T-cell (primary cell): ENCODE measurements around the gene SLFNL1. TPM values are rescaled to one million over a fixed set of nuclear protein-coding genes. Genes with fewer than 3 reads are reported as not detected.

Experiments
- ATAC-seq, 4 experiments: fragments of 200-7000 bp in 3 of 4; fragments of 150-1000 bp in 1 of 4; cut with Tn5 transposase; replicated peaks in 1 of 4; 1 replicate in 3 of 4; 2 replicates in 1 of 4; pipeline ENCODE4 v1.10.0; 2021; ENCODE audit warnings: moderate library complexity in 3 of 4, mild to moderate bottlenecking in 2 of 4, moderate number of reproducible peaks in 1 of 4
- CTCF ChIA-PET, 2 donors: fragments of 300-600 bp; sonication (Branson Sonifier 250); formaldehyde crosslinking; loops; one replicate each; lab custom pipeline; 2022; ENCODE audit warnings: antibody characterized with exemption in 2 of 2; lab: Charles Lee
- POLR2A ChIA-PET, 2 donors: fragments of 300-600 bp; sonication (Branson Sonifier 250); formaldehyde crosslinking; loops; one replicate each; lab custom pipeline; 2022; ENCODE audit warnings: antibody characterized with exemption in 2 of 2; lab: Charles Lee
- DNase-seq, 35 experiments: peaks; one replicate each; pipeline versions ENCODE4 v3.0.0 to v3.0.0-alpha.2; 2013 to 2023
- H3K27ac ChIP-seq: one replicate; pipeline ENCODE4 v1.5.1; 2013; ENCODE audit warnings: low read length
- H3K27me3 ChIP-seq, 2 experiments: replicated peaks in 1 of 2; 1 replicate in 1 of 2; 2 replicates in 1 of 2; pipeline versions ENCODE4 v1.6.1 to v1.7.0; 2013; ENCODE audit warnings: low read length in 1 of 2, mixed read lengths in 1 of 2; ENCODE audit not compliant: control insufficient read depth in 2 of 2, insufficient read depth in 2 of 2; ENCODE audit errors: extremely low read depth in 1 of 2
- H3K36me3 ChIP-seq, 2 donors: 1 replicate in 1 of 2; 2 replicates in 1 of 2; pipeline versions ENCODE4 v1.6.1 to v1.7.0; 2013; ENCODE audit warnings: low read length in 1 of 2; ENCODE audit not compliant: control insufficient read depth in 2 of 2, insufficient read depth in 1 of 2; ENCODE audit errors: extremely low read depth in 1 of 2
- H3K4me1 ChIP-seq, 2 experiments: 1 replicate in 1 of 2; 2 replicates in 1 of 2; pipeline versions ENCODE4 v1.6.1 to v1.7.0; 2013; ENCODE audit warnings: low read length in 2 of 2, mixed read lengths in 1 of 2; ENCODE audit not compliant: insufficient read depth in 2 of 2, control insufficient read depth in 1 of 2; ENCODE audit errors: extremely low read depth in 1 of 2
- H3K4me3 ChIP-seq, 2 donors: 1 replicate in 1 of 2; 2 replicates in 1 of 2; pipeline versions ENCODE4 v1.5.1 to v1.7.0; 2013; ENCODE audit warnings: mild to moderate bottlenecking in 2 of 2, low read length in 1 of 2, moderate library complexity in 1 of 2; ENCODE audit not compliant: control insufficient read depth in 1 of 2; ENCODE audit errors: extremely low read depth in 1 of 2
- H3K9me3 ChIP-seq: 2 replicates; pipeline ENCODE4 v1.7.0; 2013
- H3K27ac Mint-ChIP-seq, 2 donors: one replicate each; pipeline ENCODE4 v1.8.0; 2020 to 2021; ENCODE audit warnings: mild to moderate bottlenecking in 2 of 2, mixed read lengths in 2 of 2
- H3K27me3 Mint-ChIP-seq, 2 donors: one replicate each; pipeline ENCODE4 v1.8.0; 2021 to 2022; ENCODE audit warnings: mixed read lengths in 2 of 2
- H3K36me3 Mint-ChIP-seq: one replicate; pipeline ENCODE4 v1.8.0; 2021; ENCODE audit warnings: mixed read lengths
- H3K4me1 Mint-ChIP-seq, 3 donors: one replicate each; pipeline ENCODE4 v1.8.0; 2020 to 2022; ENCODE audit warnings: mixed read lengths in 3 of 3, mild to moderate bottlenecking in 1 of 3
- H3K4me3 Mint-ChIP-seq, 3 donors: one replicate each; pipeline ENCODE4 v1.8.0; 2020 to 2022; ENCODE audit warnings: mild to moderate bottlenecking in 3 of 3, mixed read lengths in 3 of 3, moderate library complexity in 3 of 3
- H3K9me3 Mint-ChIP-seq, 3 donors: one replicate each; pipeline ENCODE4 v1.8.0; 2020 to 2022; ENCODE audit warnings: mixed read lengths in 3 of 3
- WGBS: methylation state at CpG from one replicate; pipeline ENCODE4 v1.1.5; 2013; ENCODE audit warnings: missing lambda C conversion rate; ENCODE audit not compliant: insufficient coverage; 5-methylcytosine and 5-hydroxymethylcytosine counted together
- total RNA-seq, 35 experiments: library from RNA in 6 of 35; stranded (reverse) in 6 of 35; fragments of 120-200 nt in 1 of 35; gene quantifications; one replicate each; pipeline versions ENCODE4 v1.2.1 to v1.2.4 and lab custom pipeline; 2013 to 2026

SLFNL1 gene
- total RNA-seq, 5 donors from 2014 or later (not counting 1 experiment from before 2014, with no cell fraction given): 0.25 to 0.98 (median 0.82) TPM

DNA sequence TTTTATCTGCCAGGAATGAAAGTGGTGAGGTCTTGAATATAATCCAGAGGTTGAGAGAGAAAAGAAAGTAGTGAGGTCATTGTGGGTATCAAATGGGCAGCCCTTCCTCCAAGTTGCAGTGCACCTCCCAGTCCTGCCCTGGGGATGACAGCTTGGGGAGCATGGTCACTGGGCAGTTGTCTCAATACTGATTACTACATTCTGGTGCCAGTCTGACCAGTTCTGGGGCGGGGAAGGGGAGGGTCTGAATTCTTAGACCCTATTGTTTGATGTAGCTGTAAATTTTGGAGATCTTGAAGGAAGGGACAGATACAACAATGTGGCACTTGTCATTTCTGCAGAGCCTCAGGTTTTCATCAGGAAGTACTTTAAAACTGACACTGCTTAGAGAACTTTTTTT lies 11.2 kb downstream of the SLFNL1 start:
- no peak for ATAC-seq
- no peak for DNase-seq
- ChIA-PET CTCF (no interaction called here), POLR2A (no interaction called here)
- Histone ChIP-seq H3K36me3 (peaks cover 36 to 71% of the 10 kb centered on the region in 2 donors), H3K27ac (no peak overlapping the region), H3K27me3 (no peaks in the 10 kb centered on the region), H3K9me3 (no peaks in the 10 kb centered on the region), H3K4me3 (no peak overlapping the region), H3K4me1 (peaks cover 0 to 3% of the 10 kb centered on the region in 2 experiments)
- 100% methylated on average over 1 of the region's 1 CpG for WGBS
- Mint-ChIP-seq H3K27ac (no peak overlapping the region), H3K9me3 (no peaks in the 10 kb centered on the region), H3K27me3 (no peaks in the 10 kb centered on the region), H3K4me1 (peaks cover 11 to 16% (median 12%) of the 10 kb centered on the region in 3 donors), H3K4me3 (no peak overlapping the region), H3K36me3 (peaks cover 62% of the 10 kb centered on the region)

DNA sequence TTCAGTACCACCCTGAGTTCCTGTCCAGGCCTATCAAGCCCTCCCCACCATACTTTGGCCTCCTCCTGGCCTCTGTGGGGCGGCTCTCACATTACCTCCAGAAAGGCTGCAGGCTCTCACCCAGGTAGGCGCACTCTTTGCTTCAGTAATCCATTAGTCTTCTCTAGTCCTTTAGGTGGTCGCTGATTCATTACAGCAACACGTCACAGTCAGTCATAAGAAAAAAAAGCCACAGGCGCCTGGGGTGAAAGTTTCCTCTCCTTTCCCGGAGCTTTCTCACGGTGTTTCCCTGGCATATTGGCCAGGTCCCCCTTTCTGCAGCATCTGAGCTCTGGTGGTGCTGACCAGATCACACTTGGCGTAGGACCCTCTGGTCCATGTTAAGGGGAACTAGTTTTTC lies 12.1 kb downstream of the SLFNL1 start:
- DNase-seq (no peak), ATAC-seq (no peak)
- Mint-ChIP-seq H3K9me3 (no peaks in the 10 kb centered on the region), H3K36me3 (peaks cover 62% of the 10 kb centered on the region), H3K4me1 (peaks cover 5 to 8% (median 7%) of the 10 kb centered on the region in 3 donors), H3K27ac (no peak overlapping the region), H3K27me3 (no peaks in the 10 kb centered on the region), H3K4me3 (no peak overlapping the region)
- Histone ChIP-seq H3K27ac (no peak overlapping the region), H3K27me3 (no peaks in the 10 kb centered on the region), H3K36me3 (peaks cover 33 to 70% of the 10 kb centered on the region in 2 donors), H3K4me1 (no peaks in the 10 kb centered on the region), H3K9me3 (no peaks in the 10 kb centered on the region), H3K4me3 (no peak overlapping the region)
- ChIA-PET CTCF (no interaction called here), POLR2A (interaction anchor here in 1 of 2 donors (0.6 kb wide), 1 partner anchor 972 kb away, joined by 3 read pairs; no protein-coding TSS in a partner anchor)
- WGBS: 92% methylated on average over 4 of the region's 8 CpGs

DNA sequence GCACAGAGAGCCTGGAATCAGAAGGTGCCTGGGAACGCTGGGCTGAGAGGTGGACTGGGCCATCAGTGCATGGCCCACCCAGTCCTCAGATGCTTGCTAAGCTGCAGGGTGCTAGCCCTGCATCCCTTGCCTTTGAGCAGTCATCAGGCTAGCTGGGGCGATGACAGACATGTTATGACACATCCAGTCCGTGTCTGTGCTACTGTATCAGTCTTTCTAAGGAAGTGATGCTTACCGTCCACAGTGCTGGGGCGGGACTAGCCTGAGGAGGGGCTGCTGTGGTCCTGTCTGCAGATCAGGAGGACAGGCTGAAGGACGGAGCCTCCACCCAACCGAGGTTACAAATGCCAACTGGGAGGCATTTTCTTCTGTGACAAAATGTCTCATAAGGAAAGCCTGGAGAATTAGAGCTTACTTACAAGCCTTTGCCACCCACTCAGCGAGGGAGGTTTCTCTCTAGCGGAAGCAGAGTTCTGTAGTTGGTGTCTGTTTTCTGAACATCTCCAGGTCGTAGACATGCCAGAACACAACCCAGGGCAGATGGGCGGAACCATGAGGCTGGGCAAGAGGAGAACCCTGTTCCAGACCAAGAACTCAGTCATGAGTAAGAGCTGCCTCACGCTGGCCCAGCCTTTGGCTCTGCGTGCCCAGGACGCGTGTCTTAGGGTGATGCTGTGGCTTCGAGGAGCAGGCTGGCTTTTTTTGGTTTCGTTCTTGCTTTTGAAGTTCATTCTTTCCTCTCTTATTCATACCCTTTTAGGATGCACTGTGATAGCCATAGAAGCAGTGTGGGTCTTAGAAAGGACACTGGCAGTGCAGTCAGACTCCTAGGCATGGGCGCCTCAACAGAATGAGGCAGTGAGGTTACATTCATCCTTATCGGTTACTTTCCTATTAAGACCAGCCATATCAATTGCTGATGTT lies 14.3 kb downstream of the SLFNL1 start:
- H3K9me3 Mint-ChIP-seq: no peaks in the 10 kb centered on the region
- POLR2A ChIA-PET: interaction anchor here in 1 of 2 donors (0.6 kb wide), 1 partner anchor 1046 kb away, joined by 5 read pairs; no protein-coding TSS in a partner anchor
- H3K27me3 Mint-ChIP-seq: no peaks in the 10 kb centered on the region
- no peak overlapping the region for H3K27ac Mint-ChIP-seq
- Histone ChIP-seq H3K36me3 (peaks cover 35 to 72% of the 10 kb centered on the region in 2 donors), H3K9me3 (no peaks in the 10 kb centered on the region), H3K27me3 (no peaks in the 10 kb centered on the region), H3K27ac (no peak overlapping the region), H3K4me3 (no peak overlapping the region), H3K4me1 (peaks cover 5 to 13% of the 10 kb centered on the region in 2 experiments)
- ATAC-seq (no peak), DNase-seq (no peak)
- no peak overlapping the region for H3K4me3 Mint-ChIP-seq
- peaks cover 63% of the 10 kb centered on the region for H3K36me3 Mint-ChIP-seq
- CTCF ChIA-PET: no interaction called here
- H3K4me1 Mint-ChIP-seq: peaks cover 17 to 18% (median 18%) of the 10 kb centered on the region in 3 donors
- WGBS: 95% methylated on average over 7 of the region's 19 CpGs

DNA sequence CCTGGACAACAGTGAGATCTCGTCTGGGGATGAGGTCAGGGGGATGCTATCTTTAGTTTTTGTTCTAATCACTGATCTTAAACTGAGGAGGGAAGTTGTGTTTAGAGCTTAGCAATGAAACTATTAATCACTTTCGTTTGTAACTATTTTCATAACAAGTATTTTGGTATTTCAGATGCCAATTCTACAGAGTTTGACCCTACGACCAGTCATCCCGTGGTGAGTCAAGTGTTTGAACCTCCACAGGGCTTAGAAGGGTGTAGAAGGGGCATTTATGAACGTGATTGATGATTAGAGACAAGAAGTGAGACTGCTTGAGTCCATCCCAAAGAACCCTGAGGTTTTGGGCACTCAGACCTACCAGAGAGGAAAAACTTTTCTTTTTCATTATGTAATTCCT lies 15.6 kb downstream of the SLFNL1 start:
- H3K36me3 Mint-ChIP-seq: peaks cover 60% of the 10 kb centered on the region
- CTCF ChIA-PET: no interaction called here
- peaks cover 40 to 71% of the 10 kb centered on the region in 2 donors for H3K36me3 ChIP-seq

DNA sequence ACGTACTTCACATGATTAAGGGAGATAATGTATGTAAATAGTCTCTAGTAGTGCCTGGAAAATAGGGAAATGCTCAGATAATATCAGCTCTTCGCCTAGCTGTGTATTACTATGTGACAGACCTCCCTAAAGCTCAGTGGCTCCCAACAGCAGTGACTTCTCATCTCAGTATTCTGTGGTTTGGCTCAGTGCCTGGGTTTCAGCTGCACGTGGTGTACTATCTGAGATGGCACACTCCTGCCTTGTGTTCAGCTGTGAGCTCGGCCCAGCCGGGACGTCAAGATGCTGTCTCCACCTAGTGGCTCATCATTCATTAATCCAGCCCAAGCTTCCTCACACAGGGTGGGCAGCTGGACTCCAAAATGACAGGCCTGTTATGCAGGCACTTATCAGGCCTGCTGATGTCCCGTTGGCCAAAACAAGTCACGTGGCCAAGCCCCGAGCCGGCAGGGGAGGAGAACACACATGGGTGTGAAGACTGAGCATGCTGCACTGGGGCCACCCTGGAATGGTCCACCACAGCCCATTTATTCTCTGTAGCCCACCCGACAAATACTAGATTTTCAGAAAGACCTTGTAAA lies 17.8 kb downstream of the SLFNL1 start:
- no peaks in the 10 kb centered on the region for H3K27me3 Mint-ChIP-seq
- Histone ChIP-seq H3K4me1 (peaks cover 5 to 13% of the 10 kb centered on the region in 2 experiments), H3K27ac (peak overlapping the region; percentile 7), H3K27me3 (no peaks in the 10 kb centered on the region), H3K36me3 (peaks cover 27 to 69% of the 10 kb centered on the region in 2 donors), H3K4me3 (no peak overlapping the region), H3K9me3 (no peaks in the 10 kb centered on the region)
- ATAC-seq (peak; percentile 97 to 100 (median 100)), DNase-seq (peak; percentile 60 to 95 (median 88))
- no peaks in the 10 kb centered on the region for H3K9me3 Mint-ChIP-seq
- ChIA-PET CTCF (interaction anchor here in 1 of 2 donors (0.7 to 2.4 kb wide), 8 partner anchors 9 to 229 kb away, joined by 3 to 17 read pairs (median 4); partner anchors contain the start of genes CTPS1 and SLFNL1), POLR2A (interaction anchor here in 1 of 2 donors (1.5 kb wide), 1 partner anchor 24 kb away, joined by 6 read pairs; the partner anchor contains the start of gene CTPS1)
- whole genome bisulfite sequencing: 14% methylated on average over 6 of the region's 11 CpGs
- peaks cover 59% of the 10 kb centered on the region for H3K36me3 Mint-ChIP-seq
- H3K27ac Mint-ChIP-seq: peak overlapping the region; percentile 21 to 46
- H3K4me3 Mint-ChIP-seq: peak overlapping the region in 1 of 3 donors; percentile 32
- peaks cover 18 to 22% (median 21%) of the 10 kb centered on the region in 3 donors for H3K4me1 Mint-ChIP-seq

More for the DNA sequence above, 15.6 kb downstream of the SLFNL1 start:
- no peak overlapping the region for H3K4me3 Mint-ChIP-seq
- no peak overlapping the region for H3K4me3 ChIP-seq
- H3K27ac Mint-ChIP-seq: no peak overlapping the region
- H3K9me3 Mint-ChIP-seq: no peaks in the 10 kb centered on the region
- ATAC-seq (no peak), DNase-seq (no peak)
- H3K27me3 ChIP-seq: no peaks in the 10 kb centered on the region
- POLR2A ChIA-PET: no interaction called here
- WGBS: 100% methylated on average over 2 of the region's 5 CpGs
- peaks cover 5 to 13% of the 10 kb centered on the region in 2 experiments for H3K4me1 ChIP-seq
- no peaks in the 10 kb centered on the region for H3K27me3 Mint-ChIP-seq
- no peak overlapping the region for H3K27ac ChIP-seq
- H3K9me3 ChIP-seq: no peaks in the 10 kb centered on the region
- peaks cover 17 to 22% (median 18%) of the 10 kb centered on the region in 3 donors for H3K4me1 Mint-ChIP-seq

DNA sequence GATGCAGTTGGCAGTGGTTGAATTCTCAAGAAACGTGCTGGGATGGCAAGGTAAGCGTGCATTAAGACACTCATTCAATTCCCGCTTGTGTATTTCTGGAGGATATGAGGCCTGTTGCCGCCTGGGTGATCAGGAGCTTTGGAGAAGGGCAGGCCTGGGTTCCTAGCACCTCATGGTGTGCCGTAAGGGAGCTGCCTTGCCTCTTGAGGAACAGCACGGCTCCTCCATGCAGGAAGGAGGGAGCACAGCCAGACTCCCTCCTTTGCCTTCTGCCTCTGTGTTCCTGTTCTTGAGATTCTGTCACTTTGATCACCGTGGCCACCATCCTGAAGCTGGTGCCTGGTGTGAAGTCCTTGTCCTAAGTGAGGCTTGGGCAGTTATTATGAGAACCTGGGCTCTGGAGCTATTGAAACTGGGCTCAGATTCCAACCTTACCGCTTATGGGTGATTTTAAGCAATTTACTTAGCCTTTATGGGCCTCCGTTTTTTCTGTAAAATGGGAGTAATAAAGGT lies 18.3 kb downstream of the SLFNL1 start:
- Histone ChIP-seq H3K4me3 (no peak overlapping the region), H3K27me3 (no peaks in the 10 kb centered on the region), H3K9me3 (no peaks in the 10 kb centered on the region), H3K27ac (peak overlapping the region; percentile 7), H3K36me3 (peaks cover 27 to 68% of the 10 kb centered on the region in 2 donors), H3K4me1 (peaks cover 5 to 13% of the 10 kb centered on the region in 2 experiments)
- WGBS: 93% methylated on average over 7 of the region's 9 CpGs
- ChIA-PET CTCF (interaction anchor here (0.5 to 2.4 kb wide), 8 partner anchors 9 to 237 kb away, joined by 3 to 17 read pairs (median 4); partner anchors contain the start of genes CTPS1 (in 1 of the 2) and SLFNL1 (in 1 of the 2)), POLR2A (interaction anchor here in 1 of 2 donors (0.7 to 1.5 kb wide), 2 partner anchors 24 to 515 kb away, joined by 3 to 6 read pairs; partner anchors contain the start of gene CTPS1)
- DNase-seq (no peak), ATAC-seq (peak in 1 of 4 experiments; percentile 8)
- H3K27ac Mint-ChIP-seq: peak overlapping the region; percentile 21 to 46
- H3K9me3 Mint-ChIP-seq: no peaks in the 10 kb centered on the region
- no peaks in the 10 kb centered on the region for H3K27me3 Mint-ChIP-seq
- peaks cover 18 to 22% (median 21%) of the 10 kb centered on the region in 3 donors for H3K4me1 Mint-ChIP-seq
- peak overlapping the region in 1 of 3 donors; percentile 32 for H3K4me3 Mint-ChIP-seq
- H3K36me3 Mint-ChIP-seq: peaks cover 59% of the 10 kb centered on the region
